MM.1S (cell line): ENCODE measurements around the gene CCHCR1.

Experiments
- DNase-seq: peaks from one replicate; pipeline ENCODE4 v3.0.0-alpha.2; 2015
- H2AFZ ChIP-seq: fragments of 300-600 bp; sonication (generic); 2 replicates; pipeline ENCODE4 v1.6.0; 2016; ENCODE audit warnings: antibody characterized with exemption, low read length
- H3F3A ChIP-seq: fragments of 300-600 bp; sonication (generic); 2 replicates; pipeline ENCODE4 v1.6.1; 2016; ENCODE audit warnings: mild to moderate bottlenecking, antibody characterized with exemption, low read length, moderate library complexity, mixed read lengths; ENCODE audit not compliant: insufficient read depth
- H3K27ac ChIP-seq: fragments of 300-600 bp; sonication (generic); 2 replicates; pipeline ENCODE4 v1.5.1; 2016; ENCODE audit warnings: mild to moderate bottlenecking, low read length
- H3K27me3 ChIP-seq: fragments of 300-600 bp; sonication (generic); replicated peaks from 2 replicates; pipeline ENCODE4 v1.6.0; 2016; ENCODE audit warnings: low read length; ENCODE audit not compliant: insufficient read depth
- H3K36me3 ChIP-seq: fragments of 300-600 bp; sonication (generic); replicated peaks from 2 replicates; pipeline ENCODE4 v1.6.1; 2016; ENCODE audit warnings: mild to moderate bottlenecking, low read length, mixed read lengths; ENCODE audit not compliant: insufficient read depth
- H3K4me1 ChIP-seq: fragments of 300-600 bp; sonication (generic); 2 replicates; pipeline ENCODE4 v1.6.1; 2016; ENCODE audit warnings: low read length, mixed read lengths
- H3K4me2 ChIP-seq: fragments of 300-600 bp; sonication (generic); 2 replicates; pipeline ENCODE4 v1.6.0; 2016; ENCODE audit warnings: low read depth, low read length
- H3K4me3 ChIP-seq: fragments of 300-600 bp; sonication (generic); 2 replicates; pipeline ENCODE4 v1.5.1; 2016; ENCODE audit warnings: low read length, mixed read lengths
- H3K79me2 ChIP-seq: fragments of 300-600 bp; sonication (generic); 2 replicates; pipeline ENCODE4 v1.6.1; 2016; ENCODE audit warnings: mixed run types, low read length, mixed read lengths
- H3K9ac ChIP-seq: fragments of 300-600 bp; sonication (generic); 2 replicates; pipeline ENCODE4 v1.6.1; 2016; ENCODE audit warnings: low read length, mixed read lengths
- H3K9me2 ChIP-seq: fragments of 300-600 bp; sonication (generic); replicated peaks from 2 replicates; pipeline ENCODE4 v1.6.1; 2016; ENCODE audit warnings: mild to moderate bottlenecking, low read length, mixed read lengths; ENCODE audit not compliant: insufficient read depth
- H3K9me3 ChIP-seq: fragments of 300-600 bp; sonication (generic); replicated peaks from 2 replicates; pipeline ENCODE4 v1.6.1; 2016; ENCODE audit warnings: mild to moderate bottlenecking, low read length, mixed read lengths; ENCODE audit not compliant: insufficient read depth
- H4K20me1 ChIP-seq: fragments of 300-600 bp; sonication (generic); 2 replicates; pipeline ENCODE4 v1.6.1; 2016; ENCODE audit warnings: mild to moderate bottlenecking, low read length, moderate library complexity, mixed read lengths; ENCODE audit not compliant: insufficient read depth
- EZH2 ChIP-seq: fragments of 300-600 bp; sonication (generic); optimal IDR thresholded peaks from 2 replicates; pipeline ENCODE3; 2017; ENCODE audit warnings: low read depth, mild to moderate bottlenecking, antibody characterized with exemption, low read length, mixed read lengths
- EZH2phosphoT487 ChIP-seq: fragments of 300-600 bp; sonication (generic); IDR thresholded peaks from 2 replicates; pipeline ENCODE4 v1.6.1; 2018; ENCODE audit warnings: antibody characterized with exemption, low read length
- TF ChIP-seq, protein P1 (sequence below): fragments of 300-600 bp; sonication (generic); IDR thresholded peaks from 2 replicates; pipeline ENCODE4 v1.5.1; 2016; ENCODE audit warnings: antibody characterized with exemption, low read length, mixed read lengths

The CCHCR1 gene

DNA sequence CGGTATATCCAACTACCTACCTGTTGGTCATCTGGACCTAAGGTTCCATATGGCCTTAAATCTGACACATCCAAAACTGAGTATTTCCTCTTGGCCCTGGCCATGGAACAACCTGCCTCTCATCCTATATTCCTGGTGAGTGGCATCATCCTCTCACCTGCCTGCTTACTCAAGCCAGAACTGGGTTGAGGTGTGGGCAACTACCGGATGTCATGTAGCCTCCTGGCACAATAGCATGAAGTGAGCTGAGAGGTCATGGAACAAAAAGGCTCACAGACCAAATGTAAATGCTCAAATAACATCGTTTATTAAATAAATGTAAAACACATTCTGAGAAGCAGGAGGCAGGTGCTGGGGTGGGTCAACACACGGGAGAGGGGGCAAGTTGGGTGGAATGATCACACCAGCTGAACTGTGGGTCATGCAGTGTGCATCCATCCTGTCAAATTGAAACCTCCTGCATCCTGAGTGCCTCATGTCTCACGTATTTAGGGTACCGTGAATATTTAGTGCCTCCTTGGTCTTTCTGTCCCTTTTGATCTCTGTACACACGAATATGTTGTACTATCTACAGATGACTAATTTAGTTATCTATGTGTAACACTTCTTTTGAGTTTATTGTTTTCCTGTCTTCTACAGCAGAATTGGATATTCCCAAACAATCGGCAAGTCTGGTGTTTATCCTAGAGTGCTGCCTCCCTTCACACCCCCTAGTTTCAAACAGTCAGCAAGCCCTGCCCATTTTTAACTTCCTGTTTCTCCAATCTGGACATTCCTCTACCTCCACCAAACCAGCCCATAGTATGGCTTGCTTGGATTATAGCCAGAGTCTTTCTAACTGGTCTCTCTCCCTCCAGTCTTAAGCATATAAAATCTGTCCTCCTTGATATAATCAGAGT is 20.8 kb upstream of the CCHCR1 start:
- Histone ChIP-seq H3K9me3 (no peaks in the 10 kb centered on the region), H3K4me1 (no peaks in the 10 kb centered on the region), H3K9ac (no peak overlapping the region), H3K4me3 (no peak overlapping the region), H3K27ac (no peak overlapping the region), H3K4me2 (no peak overlapping the region), H3K27me3 (no peaks in the 10 kb centered on the region), H3K79me2 (0 out of 2 replicates have a peak, but pooled peaks cover 4% of the 10 kb centered on the region), H3K9me2 (no peaks in the 10 kb centered on the region), H3K36me3 (no peaks in the 10 kb centered on the region), H3F3A (no peaks in the 10 kb centered on the region), H4K20me1 (no peaks in the 10 kb centered on the region), H2AFZ (no peak overlapping the region)
- TF ChIP-seq, protein P1, sequence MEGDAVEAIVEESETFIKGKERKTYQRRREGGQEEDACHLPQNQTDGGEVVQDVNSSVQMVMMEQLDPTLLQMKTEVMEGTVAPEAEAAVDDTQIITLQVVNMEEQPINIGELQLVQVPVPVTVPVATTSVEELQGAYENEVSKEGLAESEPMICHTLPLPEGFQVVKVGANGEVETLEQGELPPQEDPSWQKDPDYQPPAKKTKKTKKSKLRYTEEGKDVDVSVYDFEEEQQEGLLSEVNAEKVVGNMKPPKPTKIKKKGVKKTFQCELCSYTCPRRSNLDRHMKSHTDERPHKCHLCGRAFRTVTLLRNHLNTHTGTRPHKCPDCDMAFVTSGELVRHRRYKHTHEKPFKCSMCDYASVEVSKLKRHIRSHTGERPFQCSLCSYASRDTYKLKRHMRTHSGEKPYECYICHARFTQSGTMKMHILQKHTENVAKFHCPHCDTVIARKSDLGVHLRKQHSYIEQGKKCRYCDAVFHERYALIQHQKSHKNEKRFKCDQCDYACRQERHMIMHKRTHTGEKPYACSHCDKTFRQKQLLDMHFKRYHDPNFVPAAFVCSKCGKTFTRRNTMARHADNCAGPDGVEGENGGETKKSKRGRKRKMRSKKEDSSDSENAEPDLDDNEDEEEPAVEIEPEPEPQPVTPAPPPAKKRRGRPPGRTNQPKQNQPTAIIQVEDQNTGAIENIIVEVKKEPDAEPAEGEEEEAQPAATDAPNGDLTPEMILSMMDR = no peak
- TF ChIP-seq EZH2phosphoT487 (no peak), EZH2 (no peak)
- no peak for DNase-seq

DNA sequence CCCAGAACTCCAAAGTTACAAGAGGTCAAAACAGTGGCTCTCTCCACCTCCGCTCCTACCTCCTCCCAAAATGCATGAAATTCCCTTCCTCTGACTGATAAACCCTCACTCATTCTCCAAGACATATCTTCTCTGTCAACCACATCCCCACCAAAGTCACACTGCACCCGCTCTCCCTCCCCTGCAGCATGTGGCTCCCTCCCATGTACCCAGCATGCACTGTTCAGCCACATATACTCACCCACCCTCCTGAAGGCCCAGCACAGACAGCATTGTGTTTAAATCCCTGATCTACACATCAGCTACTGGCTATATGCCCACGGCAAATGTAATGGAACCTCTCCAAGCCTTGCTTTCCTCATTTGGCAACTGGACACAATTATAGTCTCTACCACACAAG is 18.4 kb upstream of the CCHCR1 start:
- Histone ChIP-seq H2AFZ (no peak overlapping the region), H3K27ac (no peak overlapping the region)

DNA sequence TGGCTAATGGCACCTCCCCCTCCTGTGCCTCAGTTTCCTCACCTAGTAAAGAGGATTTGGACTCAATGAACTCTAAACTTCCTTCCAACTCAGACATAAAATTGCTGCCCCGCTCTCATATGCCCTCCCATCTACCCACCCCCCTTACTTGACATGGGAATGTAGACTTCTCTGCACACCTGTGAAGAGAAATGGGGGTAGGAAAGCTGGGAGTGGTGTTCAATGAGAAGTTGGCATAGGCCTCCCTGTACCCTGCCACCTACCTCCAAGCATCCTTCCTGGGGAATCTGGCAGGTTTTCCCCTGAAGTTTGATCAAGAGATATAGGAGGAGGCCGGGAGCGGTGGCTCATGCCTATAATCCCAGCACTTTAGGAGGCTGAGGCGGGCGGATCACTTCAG is 16.8 kb upstream of the CCHCR1 start:
- H3K27me3 ChIP-seq = no peaks in the 10 kb centered on the region
- no peak overlapping the region for H2AFZ ChIP-seq
- H3K9me3 ChIP-seq = no peaks in the 10 kb centered on the region
- H3K4me1 ChIP-seq = no peaks in the 10 kb centered on the region
- DNase-seq = no peak
- no peaks in the 10 kb centered on the region for H4K20me1 ChIP-seq
- TF ChIP-seq, protein P1 = no peak
- no peak for TF ChIP-seq EZH2phosphoT487
- TF ChIP-seq EZH2 = no peak
- H3K9ac ChIP-seq = no peak overlapping the region
- no peak overlapping the region for H3K4me2 ChIP-seq
- no peaks in the 10 kb centered on the region for H3F3A ChIP-seq
- no peak overlapping the region for H3K4me3 ChIP-seq
- H3K27ac ChIP-seq = no peak overlapping the region
- no peaks in the 10 kb centered on the region for H3K79me2 ChIP-seq
- no peaks in the 10 kb centered on the region for H3K36me3 ChIP-seq
- H3K9me2 ChIP-seq = no peaks in the 10 kb centered on the region

More for the DNA sequence above, 18.4 kb upstream of the CCHCR1 start:
- no peak for DNase-seq
- Histone ChIP-seq H3K27me3 (no peaks in the 10 kb centered on the region), H3F3A (no peaks in the 10 kb centered on the region), H3K9ac (no peak overlapping the region), H3K36me3 (no peaks in the 10 kb centered on the region), H3K4me2 (no peak overlapping the region), H3K4me1 (no peaks in the 10 kb centered on the region), H4K20me1 (no peaks in the 10 kb centered on the region), H3K9me3 (no peaks in the 10 kb centered on the region), H3K79me2 (0 out of 2 replicates have a peak, but pooled peaks cover 4% of the 10 kb centered on the region), H3K9me2 (no peaks in the 10 kb centered on the region), H3K4me3 (no peak overlapping the region)
- TF ChIP-seq EZH2phosphoT487 = no peak
- no peak for TF ChIP-seq EZH2
- TF ChIP-seq, protein P1 = no peak
